Activated naive CD8-positive, alpha-beta T cell treated with anti-CD3 and anti-CD28 coated beads, Interleukin-2, amount 50 U/mL, for 16 hours (primary cell): ENCODE data around the gene RSPRY1.
"Not testable (repeated sequence)": the region's sequence is repeated elsewhere in the genome, so short reads cannot be mapped to it uniquely, and the experiment has no call there.

Source experiments
- DNase-seq: peaks from one replicate; pipeline ENCODE4 v3.0.0-alpha.2; 2020; ENCODE audit warnings: low read depth, low spot score

The RSPRY1 gene

DNA sequence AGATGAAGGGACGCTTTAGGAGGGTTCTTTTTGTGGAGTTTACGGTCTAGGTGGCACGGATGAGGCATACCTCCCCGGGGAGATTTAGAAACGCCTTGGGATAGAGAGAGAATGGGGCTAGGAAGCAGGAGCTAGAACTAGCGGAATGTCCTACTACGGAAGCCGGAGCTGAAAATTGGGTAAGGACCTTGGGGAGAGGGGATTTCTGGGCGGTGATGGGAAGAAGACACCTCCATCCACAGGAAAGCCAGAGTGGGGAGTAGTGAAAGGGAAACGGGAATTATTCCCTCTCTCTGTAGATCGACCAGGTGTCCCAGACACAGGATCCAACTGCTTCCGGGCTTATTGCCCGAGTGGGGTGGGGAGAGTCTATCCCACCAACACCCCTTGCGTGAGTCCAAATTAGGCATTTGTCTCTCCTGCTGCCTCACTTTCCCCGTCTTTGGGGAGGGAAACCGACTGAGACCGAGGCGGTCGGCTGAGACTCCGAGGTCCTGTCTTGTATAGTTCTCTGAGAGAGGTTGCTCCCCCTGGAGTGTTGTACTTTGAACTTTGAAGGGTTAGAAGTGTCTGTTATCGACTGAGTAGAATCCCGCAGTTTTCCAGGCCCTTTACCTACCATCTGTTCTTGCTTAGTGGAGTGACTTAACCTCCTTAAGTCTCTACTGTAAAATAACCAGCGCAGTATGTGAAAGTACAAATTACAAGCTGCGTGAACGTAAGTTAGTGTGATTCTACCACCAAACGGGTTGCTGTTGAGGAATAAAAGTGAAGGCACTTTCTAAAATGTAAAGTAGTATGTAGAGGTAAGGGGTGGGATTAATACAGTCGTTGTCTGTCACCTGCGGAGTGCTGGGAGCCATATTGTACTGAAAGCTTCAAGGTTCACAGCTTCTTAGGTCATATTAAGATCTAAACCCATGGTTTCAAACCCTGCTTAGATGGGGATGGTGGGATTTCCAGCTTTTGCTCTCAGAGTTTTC, 1.0 kb downstream of the RSPRY1 start:
- DNase-seq, result no peak

DNA sequence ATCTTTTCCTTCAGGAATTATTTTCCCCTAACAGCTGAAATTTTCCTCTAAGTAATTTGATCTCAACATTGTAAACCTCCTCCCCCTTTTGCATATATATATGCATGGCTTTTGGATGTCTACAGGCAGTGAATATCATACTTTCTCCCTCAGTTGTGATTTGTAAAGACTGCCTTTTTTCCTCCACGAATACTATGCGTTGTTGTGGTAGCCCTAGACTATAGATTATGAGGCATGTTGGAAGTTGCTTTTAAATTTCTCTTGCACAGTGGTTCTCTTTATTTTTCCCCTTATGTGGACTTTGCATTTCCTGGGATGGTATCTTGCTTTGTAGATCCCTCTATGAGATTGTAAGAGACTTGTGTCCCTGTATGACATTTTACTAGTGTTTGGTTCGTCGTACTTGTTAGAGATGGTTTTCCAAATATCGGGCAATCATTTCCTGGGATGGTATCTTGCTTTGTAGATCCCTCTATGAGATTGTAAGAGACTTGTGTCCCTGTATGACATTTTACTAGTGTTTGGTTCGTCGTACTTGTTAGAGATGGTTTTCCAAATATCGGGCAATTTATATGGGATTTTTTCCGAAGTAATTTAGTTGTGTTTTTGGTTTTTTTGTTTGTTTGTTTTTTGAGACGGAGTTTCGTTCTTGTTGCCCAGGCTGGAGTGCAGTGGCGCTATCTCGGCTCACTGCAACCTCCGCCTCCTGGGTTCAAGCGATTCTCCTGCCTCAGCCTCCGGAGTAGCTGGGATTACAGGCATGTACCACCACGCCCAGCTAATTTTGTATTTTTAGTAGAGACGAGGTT, 2.0 kb downstream of the RSPRY1 start:
- not testable (repeated sequence) for DNase-seq

DNA sequence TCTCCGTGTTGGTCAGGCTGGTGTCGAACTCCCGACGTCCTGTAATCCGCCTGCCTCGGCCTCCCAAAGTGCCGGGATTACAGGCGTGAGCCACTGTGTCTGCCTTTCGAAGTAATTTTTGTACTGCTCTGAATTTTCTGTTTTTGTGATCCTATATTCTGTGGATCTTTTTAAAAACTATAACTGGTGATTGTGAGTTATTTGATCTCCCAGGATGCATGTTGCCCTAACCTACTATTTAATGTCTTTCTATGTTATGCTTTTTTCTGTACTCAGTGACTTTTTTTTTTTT, 2.5 kb downstream of the RSPRY1 start:
- DNase-seq, result no peak

DNA sequence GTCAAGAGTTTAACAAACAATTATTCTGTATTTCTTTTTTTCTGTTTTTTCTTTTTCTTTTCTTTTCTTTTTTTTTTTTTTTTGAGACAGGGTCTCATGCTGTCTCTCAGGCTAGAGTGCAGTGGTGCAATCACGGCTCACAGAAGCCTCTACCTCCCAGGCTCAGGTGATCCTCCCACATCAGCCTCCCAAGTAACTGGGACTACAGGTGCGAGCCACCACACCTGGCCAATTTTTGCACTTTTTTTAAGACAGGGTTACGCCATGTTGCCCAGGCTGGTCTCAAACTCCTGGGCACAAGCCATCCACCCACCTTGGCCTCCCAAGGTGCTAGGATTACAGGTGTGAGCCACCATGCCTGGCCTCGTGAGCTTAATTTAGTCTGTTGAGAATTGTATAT, 3.4 kb downstream of the RSPRY1 start:
- DNase-seq, result not testable (repeated sequence)

GRCh38 chr16:57190136-57190535, 4.0 kb downstream of the RSPRY1 start:
- DNase-seq, result no peak

GRCh38 chr16:57191056-57191571, 5.0 kb downstream of the RSPRY1 start:
- DNase-seq, result no peak

GRCh38 chr16:57192146-57192545, 6.0 kb downstream of the RSPRY1 start:
- DNase-seq, result no peak

GRCh38 chr16:57192720-57193486, 6.8 kb downstream of the RSPRY1 start:
- DNase-seq, result no peak

- DNase-seq, result no peak
Measured at GRCh38 chr16:57194512-57194911, 8.4 kb downstream of the RSPRY1 start.

DNA sequence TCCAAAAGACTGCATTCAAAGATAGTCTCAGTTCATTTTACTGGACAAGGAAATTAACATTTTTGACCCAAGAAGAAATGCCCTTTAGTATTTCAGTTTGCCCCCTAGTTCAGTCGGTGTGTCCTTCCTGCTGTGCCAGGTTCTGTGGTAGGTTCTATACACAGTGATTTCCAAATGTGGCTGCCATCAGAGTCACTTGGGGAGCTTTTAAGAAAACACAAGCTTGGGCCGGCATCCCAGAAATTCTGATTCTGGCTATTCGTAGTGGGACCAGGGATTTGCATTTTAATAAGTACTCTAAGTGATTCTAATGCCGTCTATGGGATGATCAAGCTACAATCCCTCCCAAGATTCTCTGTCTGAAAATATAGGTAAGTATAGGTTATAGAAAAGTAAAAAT, 10.2 kb downstream of the RSPRY1 start:
- no peak for DNase-seq

DNA sequence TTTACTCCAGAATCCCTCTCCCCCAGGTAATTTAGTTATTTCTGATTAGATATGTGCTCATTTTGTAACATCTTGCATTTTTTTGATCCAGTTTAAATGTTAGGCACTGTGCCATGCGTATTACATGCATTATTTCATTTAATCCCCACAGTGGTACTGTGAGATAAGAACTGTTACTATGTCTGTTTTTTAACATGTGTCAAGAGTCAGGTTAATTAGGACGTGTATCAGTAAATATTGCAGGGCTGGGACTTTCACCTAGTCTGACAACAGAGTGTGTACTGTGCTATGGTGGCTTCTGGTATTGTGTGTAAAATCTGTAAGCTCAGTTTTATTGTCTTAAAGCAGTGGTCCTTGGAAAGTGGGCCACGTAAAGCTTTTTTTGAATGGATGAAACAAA, 10.6 kb downstream of the RSPRY1 start:
- no peak for DNase-seq

- DNase-seq, result not testable (repeated sequence)
Measured at GRCh38 chr16:57200321-57200720, 14.2 kb downstream of the RSPRY1 start.

GRCh38 chr16:57200926-57201325, 14.8 kb downstream of the RSPRY1 start:
- DNase-seq, result not testable (repeated sequence)

GRCh38 chr16:57202095-57202886, 16.2 kb downstream of the RSPRY1 start:
- DNase-seq, result no peak

DNA sequence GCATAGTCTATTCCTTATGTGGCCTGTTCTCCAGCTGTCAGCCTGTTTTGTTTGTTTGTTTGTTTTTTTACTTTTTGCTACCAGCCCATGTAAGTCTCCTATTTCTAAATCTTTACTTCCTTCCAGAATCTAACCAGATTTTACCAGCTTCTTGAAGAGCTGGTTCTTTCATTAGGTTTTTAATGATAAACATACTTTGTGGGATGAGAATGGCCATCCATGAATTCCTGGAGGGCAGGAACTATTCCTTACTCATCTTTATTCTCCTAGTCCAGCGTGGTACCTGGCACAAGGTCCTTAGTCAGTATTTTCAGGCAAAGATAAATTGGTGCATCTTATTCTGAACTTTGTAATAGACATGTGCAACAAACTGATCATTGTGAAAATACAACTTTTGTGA, 17.3 kb downstream of the RSPRY1 start:
- no peak for DNase-seq

GRCh38 chr16:57204675-57205074, 18.5 kb downstream of the RSPRY1 start:
- DNase-seq, result no peak

DNA sequence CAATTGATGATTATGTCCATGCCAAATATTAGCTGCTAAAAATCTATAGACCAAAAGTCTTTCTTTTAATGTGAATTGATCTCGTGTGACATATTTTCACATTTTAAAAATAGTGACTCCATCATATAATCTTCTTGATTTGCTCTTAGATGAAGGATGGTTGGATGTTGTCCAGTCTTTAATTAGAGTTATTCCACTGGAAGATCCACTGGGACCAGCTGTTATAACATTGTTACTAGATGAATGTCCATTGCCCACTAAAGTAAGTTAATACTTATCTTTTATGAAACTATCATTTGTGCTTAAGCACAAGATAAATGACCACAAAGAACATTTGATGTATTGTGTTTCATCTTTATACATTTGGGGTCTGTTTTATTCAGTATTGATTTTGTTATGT, 22.8 kb downstream of the RSPRY1 start:
- no peak for DNase-seq

- no peak for DNase-seq
Measured at GRCh38 chr16:57209780-57210179, 23.7 kb downstream of the RSPRY1 start.

DNA sequence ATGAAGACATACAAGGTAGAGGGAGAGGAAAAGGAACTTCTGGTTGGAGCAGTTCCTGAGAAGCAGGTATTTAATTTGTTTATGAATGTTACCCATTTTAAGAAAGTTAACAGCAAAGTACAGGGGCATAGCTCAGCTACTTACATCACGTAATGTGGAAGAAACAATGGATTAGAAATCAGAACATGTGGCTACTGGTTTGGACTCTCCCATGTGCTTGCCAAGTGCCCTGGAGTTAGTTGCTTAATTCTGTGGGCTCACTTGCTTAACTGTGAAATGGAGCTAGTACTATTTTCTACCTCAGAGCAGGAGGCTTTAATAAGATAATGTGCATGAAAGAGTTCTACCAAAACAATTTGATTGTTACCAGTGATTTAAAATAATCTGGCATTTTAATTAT, 27.3 kb downstream of the RSPRY1 start:
- DNase-seq, result no peak

DNA sequence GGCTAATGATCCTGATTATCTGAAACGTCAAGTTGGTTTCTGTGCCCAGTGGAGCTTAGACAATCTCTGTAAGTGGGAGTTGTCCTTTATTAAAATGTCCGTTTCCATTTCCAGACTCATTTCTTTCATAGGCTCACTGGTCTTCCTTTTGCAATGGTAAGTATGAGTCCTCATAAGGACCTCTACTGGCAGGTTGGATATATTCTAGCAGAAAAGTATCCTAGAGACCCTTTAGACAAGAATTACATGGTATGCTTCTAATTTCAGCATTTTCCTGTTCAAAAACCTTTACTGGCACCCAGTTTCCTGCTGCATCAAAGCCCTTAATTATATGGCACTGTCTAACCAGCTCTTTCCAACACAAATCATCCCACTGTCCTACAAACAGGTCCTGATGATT, 30.8 kb downstream of the RSPRY1 start:
- DNase-seq, result no peak

- no peak for DNase-seq
Measured at GRCh38 chr16:57223057-57223456, 36.9 kb downstream of the RSPRY1 start.
